ENCODE measurements around the gene AGPAT2. TPM values are rescaled to one million over a fixed set of nuclear protein-coding genes. Genes with fewer than 3 reads are reported as not detected.
A peak's percentile ranks its signal among the peaks of the same experiment; 100 is the strongest.

The AGPAT2 gene
- total and polyA plus RNA-seq, 2 donors from 2014 or later, result 73.4 to 83.6 TPM

GRCh38 chr9:136646827-136647711 lies 40.2 kb downstream of the AGPAT2 start:
- Histone ChIP-seq H3K9ac (ENCODE audit: low read length in 3 of 3) (no peak overlapping the region), H3K36me3 (ENCODE audit: control insufficient read depth in 2 of 3, insufficient read depth in 3 of 3, low read length in 3 of 3) (no peaks in the 10 kb centered on the region), H3K4me1 (ENCODE audit: control insufficient read depth in 2 of 3, insufficient read depth in 2 of 3, low read depth in 1 of 3, low read length in 3 of 3) (peaks cover 0 to 11% (median 0%) of the 10 kb centered on the region in 3 donors), H3K27me3 (ENCODE audit: control insufficient read depth, insufficient read depth, low read length) (no peaks in the 10 kb centered on the region), H3K27ac (ENCODE audit: low read depth in 2 of 2, low read length in 2 of 2) (peak overlapping the region; percentile 81 to 83), H3K4me3 (ENCODE audit: low read length in 3 of 3) (peak overlapping the region in 1 of 3 donors; percentile 35), H3K9me3 (ENCODE audit: control insufficient read depth in 2 of 3, insufficient read depth in 1 of 3, low read length in 3 of 3) (no peaks in the 10 kb centered on the region)
- FAIRE-seq (no peak), DNase-seq (peak in 1 of 5 donors; percentile 82)
- TF ChIP-seq, protein P1, sequence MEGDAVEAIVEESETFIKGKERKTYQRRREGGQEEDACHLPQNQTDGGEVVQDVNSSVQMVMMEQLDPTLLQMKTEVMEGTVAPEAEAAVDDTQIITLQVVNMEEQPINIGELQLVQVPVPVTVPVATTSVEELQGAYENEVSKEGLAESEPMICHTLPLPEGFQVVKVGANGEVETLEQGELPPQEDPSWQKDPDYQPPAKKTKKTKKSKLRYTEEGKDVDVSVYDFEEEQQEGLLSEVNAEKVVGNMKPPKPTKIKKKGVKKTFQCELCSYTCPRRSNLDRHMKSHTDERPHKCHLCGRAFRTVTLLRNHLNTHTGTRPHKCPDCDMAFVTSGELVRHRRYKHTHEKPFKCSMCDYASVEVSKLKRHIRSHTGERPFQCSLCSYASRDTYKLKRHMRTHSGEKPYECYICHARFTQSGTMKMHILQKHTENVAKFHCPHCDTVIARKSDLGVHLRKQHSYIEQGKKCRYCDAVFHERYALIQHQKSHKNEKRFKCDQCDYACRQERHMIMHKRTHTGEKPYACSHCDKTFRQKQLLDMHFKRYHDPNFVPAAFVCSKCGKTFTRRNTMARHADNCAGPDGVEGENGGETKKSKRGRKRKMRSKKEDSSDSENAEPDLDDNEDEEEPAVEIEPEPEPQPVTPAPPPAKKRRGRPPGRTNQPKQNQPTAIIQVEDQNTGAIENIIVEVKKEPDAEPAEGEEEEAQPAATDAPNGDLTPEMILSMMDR (IDR thresholded peaks at IDR 0.05; ENCODE audit: borderline replicate concordance, extremely low read depth, insufficient read depth), result no peak
- intact Hi-C loops (cut with DNase I), result no loop called here

DNA sequence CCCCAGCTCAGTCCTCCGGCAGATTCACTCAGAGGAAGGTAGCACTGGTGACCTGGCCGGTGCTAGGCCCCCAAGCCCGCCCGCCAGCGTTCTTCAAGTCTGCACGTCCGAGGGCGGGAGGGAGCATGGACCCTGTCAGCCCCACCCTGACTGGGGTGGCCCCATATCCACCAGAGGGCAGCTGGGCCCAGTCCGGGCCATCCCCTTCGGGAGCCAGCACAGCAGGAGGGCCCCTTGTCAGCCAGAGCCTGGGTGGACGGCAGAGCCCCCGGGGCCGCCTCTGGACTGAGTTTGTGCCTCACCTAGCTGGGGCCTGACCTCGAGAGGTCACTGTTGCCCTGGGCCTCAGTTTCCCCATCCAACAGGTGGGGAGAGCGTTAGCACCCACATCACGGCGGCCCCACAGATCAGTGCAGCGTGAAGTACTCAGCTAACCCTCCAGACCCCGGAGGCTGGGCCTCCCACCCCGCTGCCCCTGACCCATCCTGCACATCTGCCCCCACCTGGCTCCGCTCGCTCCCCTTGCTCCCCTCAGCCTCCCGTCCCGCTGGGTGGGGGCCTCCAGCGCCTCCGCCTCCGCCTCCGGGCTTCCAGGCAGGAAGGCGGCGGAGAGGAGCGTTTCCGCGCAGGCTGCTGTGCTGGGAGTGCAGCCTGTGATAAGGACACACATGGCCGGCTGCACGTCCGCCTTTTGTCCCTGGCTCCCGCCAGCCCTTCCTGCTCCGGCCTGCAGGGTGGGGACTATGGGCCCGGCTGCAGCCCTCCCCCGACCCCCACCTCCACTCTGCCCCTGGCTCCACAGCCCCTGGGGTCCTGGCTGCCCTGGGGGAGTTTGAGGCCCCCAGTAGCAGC lies 41.1 kb downstream of the AGPAT2 start:
- Histone ChIP-seq H3K27ac (ENCODE audit: low read depth in 2 of 2, low read length in 2 of 2) (peak overlapping the region; percentile 81 to 83), H3K36me3 (ENCODE audit: control insufficient read depth in 2 of 3, insufficient read depth in 3 of 3, low read length in 3 of 3) (no peaks in the 10 kb centered on the region), H3K4me1 (ENCODE audit: control insufficient read depth in 2 of 3, insufficient read depth in 2 of 3, low read depth in 1 of 3, low read length in 3 of 3) (peaks cover 0 to 11% (median 0%) of the 10 kb centered on the region in 3 donors), H3K4me3 (ENCODE audit: low read length in 3 of 3) (peak overlapping the region in 1 of 3 donors; percentile 35), H3K9ac (ENCODE audit: low read length in 3 of 3) (no peak overlapping the region), H3K9me3 (ENCODE audit: control insufficient read depth in 2 of 3, insufficient read depth in 1 of 3, low read length in 3 of 3) (no peaks in the 10 kb centered on the region), H3K27me3 (ENCODE audit: control insufficient read depth, insufficient read depth, low read length) (no peaks in the 10 kb centered on the region)
- FAIRE-seq (no peak), DNase-seq (peak; percentile 82 to 94 (median 91))
- intact Hi-C loops (cut with DNase I), result no loop called here
- TF ChIP-seq, protein P1 (IDR thresholded peaks at IDR 0.05; ENCODE audit: borderline replicate concordance, extremely low read depth, insufficient read depth), result no peak

DNA sequence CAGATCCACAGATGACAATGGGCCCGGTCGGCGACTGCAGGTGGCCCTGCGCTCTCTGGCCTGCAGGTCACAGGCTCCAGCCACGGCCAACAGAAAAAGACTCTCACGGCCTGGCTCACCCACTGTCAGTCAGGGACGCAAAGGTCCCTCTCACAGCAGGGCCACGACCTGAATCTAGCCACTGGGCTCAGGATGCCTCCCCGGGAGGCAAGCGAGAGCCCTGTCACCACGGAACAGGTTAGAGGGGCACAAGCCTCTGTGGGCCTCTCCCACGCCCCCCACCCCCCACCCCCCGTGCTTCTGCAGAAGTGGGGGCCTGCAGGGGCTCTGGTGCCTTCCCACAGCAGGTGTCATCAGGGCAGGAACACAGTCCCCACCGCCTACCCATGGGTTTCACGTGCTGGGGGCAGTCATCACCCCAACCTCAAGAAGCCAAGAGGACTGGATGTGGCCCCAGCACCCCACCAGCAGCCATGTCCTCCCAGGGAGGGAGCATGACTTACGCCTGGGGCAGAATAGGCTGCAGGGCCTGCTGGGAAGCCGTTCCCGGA lies 41.8 kb downstream of the AGPAT2 start:
- peak in 1 of 5 donors; percentile 73 for DNase-seq
- FAIRE-seq, result no peak
- H3K9ac ChIP-seq (ENCODE audit: low read length in 3 of 3), result peak overlapping the region in 1 of 3 donors; percentile 19
- no peaks in the 10 kb centered on the region for H3K27me3 ChIP-seq (ENCODE audit: control insufficient read depth, insufficient read depth, low read length)
- peak overlapping the region; percentile 70 to 83 for H3K27ac ChIP-seq (ENCODE audit: low read depth in 2 of 2, low read length in 2 of 2)
- intact Hi-C loops (cut with DNase I), result no loop called here
- H3K36me3 ChIP-seq (ENCODE audit: control insufficient read depth in 2 of 3, insufficient read depth in 3 of 3, low read length in 3 of 3), result no peaks in the 10 kb centered on the region
- TF ChIP-seq, protein P1 (IDR thresholded peaks at IDR 0.05; ENCODE audit: borderline replicate concordance, extremely low read depth, insufficient read depth), result no peak
- no peak overlapping the region for H3K4me3 ChIP-seq (ENCODE audit: low read length in 3 of 3)
- H3K4me1 ChIP-seq (ENCODE audit: control insufficient read depth in 2 of 3, insufficient read depth in 2 of 3, low read depth in 1 of 3, low read length in 3 of 3), result peaks cover 0 to 14% (median 0%) of the 10 kb centered on the region in 3 donors
- H3K9me3 ChIP-seq (ENCODE audit: control insufficient read depth in 2 of 3, insufficient read depth in 1 of 3, low read length in 3 of 3), result no peaks in the 10 kb centered on the region

Measured in kidney (tissue), 14 donors.